HL-60 (cell line): ENCODE measurements around the gene CCDC24.

Source experiments
- DNase-seq, 2 experiments: peaks; one replicate each; pipeline ENCODE4 v3.0.0-alpha.2; 2010 to 2020; ENCODE audit warnings: low read depth in 1 of 2, low spot score in 1 of 2
- H3K27ac ChIP-seq: fragments of 250-450 bp; sonication (Bioruptor Pico); replicated peaks from 2 replicates; pipeline ENCODE4 v1.5.1; 2020; ENCODE audit warnings: mild to moderate bottlenecking, moderate library complexity
- H3K27me3 ChIP-seq: fragments of 250-450 bp; sonication (Bioruptor Pico); 2 replicates; pipeline ENCODE4 v1.5.1; 2021; ENCODE audit warnings: mild to moderate bottlenecking, moderate library complexity; ENCODE audit not compliant: insufficient read depth, poor library complexity, severe bottlenecking
- H3K4me3 ChIP-seq: replicated peaks from 2 replicates; pipeline ENCODE4 v1.5.1; 2011; ENCODE audit warnings: mild to moderate bottlenecking, control low read depth, low read length; ENCODE audit not compliant: insufficient read depth
- CTCF ChIP-seq: IDR thresholded peaks from one replicate; pipeline ENCODE4 v1.5.1; 2011; ENCODE audit warnings: low read length, control low read depth, inconsistent platforms; ENCODE audit not compliant: insufficient read depth
- GABPA ChIP-seq: IDR thresholded peaks from 2 replicates; pipeline ENCODE4 v1.6.1; 2012; ENCODE audit warnings: low read depth
- POLR2AphosphoS5 ChIP-seq: IDR thresholded peaks from 2 replicates; pipeline ENCODE4 v1.6.1; 2012; ENCODE audit warnings: low read depth
- REST ChIP-seq: IDR thresholded peaks from 2 replicates; pipeline ENCODE4 v1.6.1; 2012; ENCODE audit warnings: low read depth; ENCODE audit not compliant: insufficient replicate concordance
- SPI1 ChIP-seq: IDR thresholded peaks from 2 replicates; pipeline ENCODE4 v1.6.1; 2012; ENCODE audit warnings: low read depth, mild to moderate bottlenecking, borderline replicate concordance

The CCDC24 gene

GRCh38 chr1:43956234-43956633 is 35.2 kb upstream of the CCDC24 start:
- Histone ChIP-seq H3K27ac (no peak overlapping the region), H3K4me3 (no peak overlapping the region), H3K27me3 (no peaks in the 10 kb centered on the region)
- no peak for DNase-seq
- TF ChIP-seq REST: no peak
- TF ChIP-seq GABPA: no peak
- TF ChIP-seq CTCF: no peak
- TF ChIP-seq POLR2AphosphoS5: no peak
- TF ChIP-seq SPI1: no peak

GRCh38 chr1:43957407-43958040 is 33.9 kb upstream of the CCDC24 start:
- TF ChIP-seq REST (no peak), SPI1 (no peak), GABPA (no peak), POLR2AphosphoS5 (no peak), CTCF (no peak)
- Histone ChIP-seq H3K4me3 (no peak overlapping the region), H3K27ac (no peak overlapping the region), H3K27me3 (no peaks in the 10 kb centered on the region)
- no peak for DNase-seq

DNA sequence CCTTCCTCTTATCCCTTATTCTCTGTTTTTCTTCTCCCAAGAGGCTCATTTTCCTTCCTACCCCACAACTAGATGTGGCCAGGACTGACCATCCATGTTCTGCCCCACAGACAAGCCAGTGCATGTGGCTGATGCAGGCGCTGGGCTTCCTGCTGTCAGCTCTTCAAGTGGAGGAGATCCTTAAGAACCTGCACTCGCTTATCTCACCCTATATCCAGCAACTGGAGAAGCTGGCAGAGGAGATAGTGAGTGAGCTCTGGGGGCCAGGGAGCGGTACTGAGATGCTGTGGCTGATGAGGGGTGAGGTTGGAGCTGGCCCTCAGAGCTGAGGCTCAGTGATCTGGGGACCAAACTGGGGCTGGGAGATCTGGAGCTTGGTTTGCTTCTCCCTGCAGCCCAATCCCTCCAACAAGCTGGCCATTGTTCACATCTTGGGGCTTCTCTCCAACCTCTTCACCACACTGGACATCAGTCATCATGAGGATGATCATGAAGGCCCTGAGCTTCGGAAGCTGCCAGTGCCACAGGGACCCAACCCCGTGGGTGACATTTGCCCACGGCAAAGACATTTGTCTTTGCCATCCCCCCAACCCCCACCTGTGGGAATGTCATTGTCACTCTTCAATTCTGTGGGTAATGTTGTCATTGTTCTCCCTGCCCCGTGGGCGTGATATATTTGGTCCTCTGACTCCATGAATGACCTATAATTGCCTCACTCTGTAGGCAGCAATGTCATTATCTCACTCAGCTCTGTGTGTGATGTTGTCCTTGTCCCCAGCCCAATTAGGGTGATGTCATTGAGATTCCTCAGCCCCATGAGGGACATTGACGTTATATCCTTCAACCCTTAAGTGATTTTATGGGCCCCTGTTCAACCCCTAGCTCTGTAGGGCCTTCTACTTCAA is 32.8 kb upstream of the CCDC24 start:
- TF ChIP-seq SPI1 (no peak), GABPA (no peak), REST (no peak), CTCF (no peak), POLR2AphosphoS5 (no peak)
- no peak overlapping the region for H3K4me3 ChIP-seq
- DNase-seq: no peak
- H3K27ac ChIP-seq: no peak overlapping the region
- H3K27me3 ChIP-seq: no peaks in the 10 kb centered on the region
